Activated CD8-positive, alpha-beta memory T cell treated with anti-CD3 and anti-CD28 coated beads for 36 hours (primary cell): Measurements from ENCODE around the gene DMD. TPM values are rescaled to one million over a fixed set of nuclear protein-coding genes. Genes with fewer than 3 reads are reported as not detected.
"Not testable (repeated sequence)": the region's sequence is repeated elsewhere in the genome, so short reads cannot be mapped to it uniquely, and the experiment has no call there.

Experiments
- CTCF ChIA-PET: fragments of 350-600 bp; sonication (Branson Sonifier 250); formaldehyde crosslinking; loops from one replicate; lab custom pipeline; 2021; ENCODE audit warnings: antibody characterized with exemption; lab: Charles Lee
- POLR2A ChIA-PET: fragments of 350-600 bp; sonication (Branson Sonifier 250); formaldehyde crosslinking; loops from one replicate; lab custom pipeline; 2021; ENCODE audit warnings: antibody characterized with exemption; lab: Charles Lee
- total RNA-seq, 2 experiments: library from RNA; stranded (reverse); gene quantifications; one replicate each; pipeline ENCODE4 v1.2.3, GENCODE V29; 2021

The DMD gene
- total RNA-seq, 2 experiments from 2014 or later, result 0.06 TPM; not detected in 1

- CTCF ChIA-PET, result no interaction called here
Measured at GRCh38 chrX:31988975-31989374, 1222.4 kb downstream of the DMD start.

GRCh38 chrX:31981546-31982062, 1229.7 kb downstream of the DMD start:
- POLR2A ChIA-PET, result no interaction called here

More at GRCh38 chrX:31988975-31989374, 1222.4 kb downstream of the DMD start:
- POLR2A ChIA-PET, result no interaction called here

GRCh38 chrX:31969714-31970113, 1241.6 kb downstream of the DMD start:
- ChIA-PET CTCF (no interaction called here), POLR2A (no interaction called here)

More at GRCh38 chrX:31981546-31982062, 1229.7 kb downstream of the DMD start:
- CTCF ChIA-PET, result no interaction called here

- ChIA-PET POLR2A (no interaction called here), CTCF (no interaction called here)
Measured at GRCh38 chrX:31962256-31962655, 1249.1 kb downstream of the DMD start.

- ChIA-PET CTCF (no interaction called here), POLR2A (no interaction called here)
Measured at GRCh38 chrX:31934842-31935370, 1276.4 kb downstream of the DMD start.

- CTCF ChIA-PET, result no interaction called here
- POLR2A ChIA-PET, result no interaction called here
Measured at GRCh38 chrX:31934015-31934414, 1277.3 kb downstream of the DMD start.

- ChIA-PET POLR2A (no interaction called here), CTCF (no interaction called here)
Measured at GRCh38 chrX:31932769-31933168, 1278.6 kb downstream of the DMD start.

- POLR2A ChIA-PET, result not testable (repeated sequence)
Measured at GRCh38 chrX:31932320-31932719, 1279.0 kb downstream of the DMD start.

GRCh38 chrX:31931225-31931624, 1280.1 kb downstream of the DMD start:
- ChIA-PET POLR2A (no interaction called here), CTCF (no interaction called here)

More at GRCh38 chrX:31932320-31932719, 1279.0 kb downstream of the DMD start:
- CTCF ChIA-PET, result not testable (repeated sequence)

GRCh38 chrX:31929366-31929765, 1282.0 kb downstream of the DMD start:
- ChIA-PET CTCF (no interaction called here), POLR2A (no interaction called here)

- CTCF ChIA-PET, result no interaction called here
- POLR2A ChIA-PET, result no interaction called here
Measured at GRCh38 chrX:31921236-31921635, 1290.1 kb downstream of the DMD start.

- POLR2A ChIA-PET, result no interaction called here
- CTCF ChIA-PET, result no interaction called here
Measured at GRCh38 chrX:31909850-31910572, 1301.3 kb downstream of the DMD start.

- CTCF ChIA-PET, result no interaction called here
- POLR2A ChIA-PET, result no interaction called here
Measured at GRCh38 chrX:31894152-31894551, 1317.2 kb downstream of the DMD start.

- POLR2A ChIA-PET, result no interaction called here
- CTCF ChIA-PET, result no interaction called here
Measured at GRCh38 chrX:31893525-31893924, 1317.8 kb downstream of the DMD start.

- ChIA-PET CTCF (no interaction called here), POLR2A (no interaction called here)
Measured at GRCh38 chrX:31889088-31889487, 1322.3 kb downstream of the DMD start.

- CTCF ChIA-PET, result no interaction called here
- POLR2A ChIA-PET, result no interaction called here
Measured at GRCh38 chrX:31884535-31884934, 1326.8 kb downstream of the DMD start.

- POLR2A ChIA-PET, result no interaction called here
- CTCF ChIA-PET, result no interaction called here
Measured at GRCh38 chrX:31872007-31872406, 1339.3 kb downstream of the DMD start.

GRCh38 chrX:31870267-31870666, 1341.1 kb downstream of the DMD start:
- ChIA-PET CTCF (no interaction called here), POLR2A (no interaction called here)

- POLR2A ChIA-PET, result no interaction called here
- CTCF ChIA-PET, result no interaction called here
Measured at GRCh38 chrX:31860686-31861085, 1350.7 kb downstream of the DMD start.

- POLR2A ChIA-PET, result no interaction called here
- CTCF ChIA-PET, result no interaction called here
Measured at GRCh38 chrX:31858915-31859314, 1352.4 kb downstream of the DMD start.

GRCh38 chrX:31854716-31855115, 1356.6 kb downstream of the DMD start:
- POLR2A ChIA-PET, result no interaction called here
- CTCF ChIA-PET, result no interaction called here
